Measurements from ENCODE around the gene PIGU.

The PIGU gene

DNA sequence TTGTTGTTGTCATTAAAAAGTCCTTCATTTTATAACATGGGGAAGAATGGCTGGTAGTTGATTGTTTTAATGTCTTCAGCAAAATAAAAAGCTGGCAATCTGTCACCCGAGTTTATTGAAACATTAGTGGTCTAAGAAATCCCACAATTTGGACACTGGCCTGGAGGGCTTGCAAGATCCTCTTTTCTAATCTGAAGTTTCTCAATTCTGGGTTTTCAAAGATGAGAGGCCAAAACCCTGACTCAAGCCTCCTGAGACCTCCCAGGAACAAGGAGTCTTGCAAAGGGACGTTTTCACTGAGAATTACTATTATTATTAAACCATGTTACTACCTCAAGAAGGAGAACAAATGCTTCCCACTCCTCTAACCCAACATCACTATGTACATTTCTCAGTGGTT is 98.9 kb downstream of the PIGU start:
- DNase-seq: no peak

DNA sequence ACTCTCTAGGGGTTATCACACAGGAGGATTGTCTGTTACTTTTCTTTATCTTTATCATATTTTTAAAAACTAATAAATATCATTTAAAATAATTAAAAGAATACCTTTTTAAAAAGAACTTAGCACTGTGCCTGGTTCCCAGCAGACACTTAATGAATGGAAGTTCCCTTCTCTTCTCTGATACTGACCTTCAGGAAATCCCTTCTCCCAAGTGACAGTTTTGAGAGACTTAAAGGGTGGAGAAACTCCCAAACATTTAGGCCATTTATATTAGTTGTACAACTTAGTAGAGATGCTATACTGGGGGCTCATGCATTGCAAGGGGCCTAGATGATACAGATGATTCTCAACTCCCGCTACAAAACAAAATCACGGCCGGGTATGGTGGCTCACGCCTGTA is 99.8 kb downstream of the PIGU start:
- DNase-seq: no peak

DNA sequence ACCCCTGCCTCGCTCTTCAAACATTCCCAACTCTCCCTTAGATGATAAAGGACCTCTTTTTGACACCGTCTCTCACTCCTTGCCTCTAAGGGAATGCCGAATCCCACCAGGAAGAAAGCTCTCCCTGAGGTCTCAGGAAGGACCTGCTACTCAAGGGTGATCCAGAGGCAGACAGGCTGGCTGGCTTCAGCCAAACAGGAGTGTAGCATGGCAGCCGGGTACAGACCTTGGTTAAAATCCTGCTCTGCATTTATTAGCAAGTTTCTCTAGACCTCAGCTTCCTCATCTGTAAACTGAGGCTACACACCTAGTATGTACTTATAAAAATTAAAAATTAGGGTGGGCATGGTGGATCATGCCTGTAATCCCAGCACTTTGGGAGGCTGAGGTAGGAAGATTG is 101.1 kb downstream of the PIGU start:
- DNase-seq: no peak

DNA sequence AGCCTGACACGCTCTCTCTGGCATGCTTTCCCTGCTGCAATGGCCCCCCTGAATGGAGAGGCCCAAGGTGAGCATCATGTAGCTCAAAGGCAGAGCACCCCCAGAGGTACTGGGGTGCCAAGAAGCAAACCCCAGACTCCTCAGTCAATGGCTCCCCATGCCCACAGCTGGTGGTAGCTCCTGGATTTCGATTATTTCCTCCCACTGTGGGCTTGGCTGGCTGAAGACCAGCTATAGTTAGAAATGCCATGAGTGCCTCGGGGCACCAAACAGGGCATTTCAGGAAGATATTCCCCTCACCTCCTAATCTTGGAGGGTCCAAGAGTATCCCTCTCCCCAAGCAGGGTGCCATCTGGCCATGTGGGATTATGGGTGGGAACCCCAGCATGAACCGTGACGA is 101.6 kb downstream of the PIGU start:
- no peak for DNase-seq

DNA sequence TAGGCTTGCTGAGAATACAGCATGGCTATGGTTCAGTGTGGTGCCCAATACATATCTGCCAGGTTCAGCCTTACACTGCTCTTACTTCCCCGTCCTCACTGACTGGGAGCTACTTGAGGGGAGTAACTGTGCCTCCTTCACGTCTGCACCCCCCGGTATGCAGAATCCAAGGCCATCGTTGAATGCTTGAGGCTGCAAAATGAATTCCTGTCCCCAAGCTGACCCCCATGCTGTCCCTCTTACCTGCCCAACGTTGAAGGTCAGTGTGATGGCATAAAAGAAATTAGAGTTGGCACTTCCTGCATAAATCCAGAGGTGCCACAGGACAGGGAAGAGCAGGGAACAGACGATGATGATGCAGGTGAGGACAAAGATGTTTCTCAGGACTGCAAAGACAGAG is 102.0 kb downstream of the PIGU start:
- DNase-seq: no peak

DNA sequence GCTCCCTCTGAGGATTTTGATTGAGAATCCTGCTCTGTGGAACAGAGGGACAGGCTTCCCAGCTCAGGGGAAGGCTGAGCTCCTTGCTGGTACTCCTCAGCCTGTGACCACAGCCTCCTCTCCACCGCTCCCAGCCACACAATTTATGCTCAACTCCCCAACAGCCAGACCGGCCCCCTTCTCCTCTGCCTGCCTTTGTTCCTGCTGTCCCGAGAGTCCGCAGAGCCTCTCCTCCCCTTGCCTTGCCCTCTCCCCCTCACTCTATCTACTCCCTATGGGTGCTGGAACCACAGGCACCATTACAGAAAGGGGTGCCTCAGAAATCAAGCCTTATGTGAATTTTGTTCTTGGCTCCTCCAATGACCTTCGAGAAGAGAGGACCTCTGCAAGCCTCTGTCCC is 102.5 kb downstream of the PIGU start:
- DNase-seq: no peak

DNA sequence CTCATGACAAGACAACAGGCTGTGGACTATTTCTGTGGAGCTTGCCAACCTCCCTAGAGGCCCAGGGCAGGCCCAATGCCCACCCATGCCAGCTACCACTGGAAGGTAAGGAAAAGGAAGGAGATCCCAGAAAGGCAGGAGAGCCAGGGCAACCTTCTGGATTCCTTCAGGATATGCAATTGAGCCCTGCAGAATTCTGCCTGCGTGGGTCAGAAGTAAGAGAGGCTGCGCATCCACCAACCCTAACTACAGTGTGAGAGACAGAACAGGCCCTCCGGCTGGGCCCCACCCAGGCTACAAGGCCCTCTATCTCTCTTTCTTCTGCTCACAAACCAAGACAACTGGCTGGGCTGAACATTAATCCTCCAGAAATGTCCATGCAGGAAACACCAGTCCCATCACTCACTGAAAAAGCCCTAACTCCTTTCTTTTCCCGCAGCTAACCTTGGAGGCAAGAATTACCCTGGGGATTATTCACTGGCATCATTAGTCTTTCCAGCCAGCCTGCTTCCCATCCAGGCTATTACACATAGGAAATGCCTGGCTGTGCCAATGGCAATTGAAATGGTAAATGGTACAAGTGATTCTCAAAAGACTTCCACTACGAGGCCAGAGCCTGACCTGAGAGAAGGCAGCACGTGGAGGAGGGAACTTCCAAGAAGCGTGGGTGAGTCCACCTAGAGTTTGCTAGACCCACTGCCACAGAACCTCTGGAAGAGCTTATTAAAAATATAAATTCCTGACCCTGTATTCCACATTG is 103.2 kb downstream of the PIGU start:
- DNase-seq: no peak

DNA sequence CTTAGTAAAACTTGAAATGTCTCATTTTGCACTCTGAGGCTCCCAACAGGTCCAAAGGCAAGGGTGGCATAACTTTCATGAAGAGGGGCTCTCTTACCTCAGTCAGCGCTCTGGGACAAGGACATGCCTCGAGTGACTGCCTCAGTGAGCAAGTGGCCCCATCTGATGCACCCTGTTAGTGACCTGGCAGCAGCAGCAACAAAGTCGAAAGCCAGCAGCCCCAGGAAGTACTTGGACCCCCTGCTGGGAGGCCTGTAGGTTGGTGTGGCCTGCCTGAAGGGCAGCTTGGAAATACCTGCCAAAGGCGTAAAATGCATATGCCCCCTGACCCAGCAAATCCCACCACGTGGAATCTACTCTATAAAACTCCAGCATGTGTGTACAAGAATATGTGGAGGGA is 105.1 kb downstream of the PIGU start:
- no peak for DNase-seq

DNA sequence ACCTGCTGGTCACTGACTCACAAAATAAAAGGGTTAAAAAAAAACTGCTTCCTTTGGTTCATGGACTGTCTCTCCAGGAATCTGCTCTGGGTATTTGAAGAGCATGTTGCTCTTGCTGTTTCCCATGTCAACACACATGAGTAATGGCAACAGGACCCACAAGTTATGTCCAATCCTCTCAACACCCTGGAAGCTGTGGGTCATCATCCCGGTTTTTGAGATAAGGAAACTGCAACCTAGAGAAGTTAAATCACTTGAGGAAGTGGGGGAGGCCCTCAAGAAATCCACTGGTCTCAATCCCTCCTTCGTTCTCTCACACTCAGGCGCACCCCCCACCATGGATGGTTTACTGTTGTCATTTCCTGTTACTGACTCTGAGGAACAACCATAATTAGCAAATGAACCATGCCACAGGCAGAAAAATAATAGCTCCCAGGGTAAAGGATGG is 106.0 kb downstream of the PIGU start:
- no peak for DNase-seq

DNA sequence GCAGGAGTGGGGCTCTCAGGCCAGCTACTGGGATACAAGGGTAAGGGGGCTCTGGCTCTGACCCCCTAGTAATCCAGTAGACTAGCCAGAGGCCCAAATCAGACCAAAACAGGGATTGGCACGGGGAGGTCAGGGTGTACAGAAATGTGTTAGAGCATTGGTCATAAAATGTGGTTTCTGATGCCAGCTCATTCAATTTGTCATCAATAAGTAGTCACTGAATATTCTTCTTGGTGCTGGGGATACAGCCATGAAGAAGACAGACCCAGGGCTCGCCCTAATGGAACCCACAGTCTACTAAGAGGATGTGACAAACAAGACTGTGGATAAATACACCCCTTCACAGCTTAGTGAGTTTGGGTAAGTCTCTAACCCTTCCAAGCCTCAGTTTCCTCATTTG is 107.3 kb downstream of the PIGU start:
- DNase-seq: no peak

DNA sequence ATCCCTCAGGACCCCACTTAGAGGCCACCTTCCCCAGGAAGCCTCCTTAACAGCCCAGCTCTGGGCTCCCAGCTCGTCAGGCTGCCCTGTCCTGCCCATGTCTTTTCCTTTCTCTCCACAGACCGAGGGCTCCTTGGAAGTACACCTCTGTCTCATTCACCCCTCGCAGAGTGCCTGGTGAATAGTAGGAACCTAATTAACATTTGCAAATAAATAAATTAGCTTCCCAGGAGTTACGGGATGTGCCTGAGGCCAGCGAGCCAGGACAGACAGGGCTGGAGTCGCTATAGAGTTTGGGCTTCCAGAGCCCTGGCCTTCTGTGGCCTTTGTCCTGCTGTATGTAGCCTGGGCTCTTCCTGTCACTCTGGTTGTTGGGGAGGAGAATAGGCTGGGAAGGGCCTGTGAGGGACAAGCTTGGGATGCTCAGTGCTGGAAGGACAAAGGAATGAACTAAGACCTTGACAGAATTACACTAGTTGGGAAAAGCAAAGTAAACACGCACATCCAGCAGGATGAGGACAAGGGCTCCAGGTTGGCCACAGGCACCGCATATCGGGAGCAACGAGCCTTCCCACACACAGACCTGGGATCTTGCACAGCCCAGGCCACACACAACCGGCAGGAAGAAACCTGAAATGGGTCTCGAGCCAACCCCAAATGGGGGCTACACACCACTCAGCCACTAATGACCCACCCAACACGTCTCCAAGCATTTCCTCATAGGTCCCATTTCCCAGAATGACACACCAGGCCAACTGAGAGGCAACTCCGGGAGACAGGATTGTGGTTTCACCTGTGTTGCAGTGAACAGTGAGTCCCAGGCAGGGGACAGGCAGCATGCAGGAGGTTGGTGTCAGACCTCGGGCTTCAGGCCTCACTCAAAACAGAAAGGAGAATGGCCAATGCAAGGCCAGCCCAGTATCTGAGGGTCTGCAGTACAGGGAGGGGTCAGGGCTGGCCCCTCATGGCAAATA is 108.7 kb downstream of the PIGU start:
- DNase-seq: no peak

DNA sequence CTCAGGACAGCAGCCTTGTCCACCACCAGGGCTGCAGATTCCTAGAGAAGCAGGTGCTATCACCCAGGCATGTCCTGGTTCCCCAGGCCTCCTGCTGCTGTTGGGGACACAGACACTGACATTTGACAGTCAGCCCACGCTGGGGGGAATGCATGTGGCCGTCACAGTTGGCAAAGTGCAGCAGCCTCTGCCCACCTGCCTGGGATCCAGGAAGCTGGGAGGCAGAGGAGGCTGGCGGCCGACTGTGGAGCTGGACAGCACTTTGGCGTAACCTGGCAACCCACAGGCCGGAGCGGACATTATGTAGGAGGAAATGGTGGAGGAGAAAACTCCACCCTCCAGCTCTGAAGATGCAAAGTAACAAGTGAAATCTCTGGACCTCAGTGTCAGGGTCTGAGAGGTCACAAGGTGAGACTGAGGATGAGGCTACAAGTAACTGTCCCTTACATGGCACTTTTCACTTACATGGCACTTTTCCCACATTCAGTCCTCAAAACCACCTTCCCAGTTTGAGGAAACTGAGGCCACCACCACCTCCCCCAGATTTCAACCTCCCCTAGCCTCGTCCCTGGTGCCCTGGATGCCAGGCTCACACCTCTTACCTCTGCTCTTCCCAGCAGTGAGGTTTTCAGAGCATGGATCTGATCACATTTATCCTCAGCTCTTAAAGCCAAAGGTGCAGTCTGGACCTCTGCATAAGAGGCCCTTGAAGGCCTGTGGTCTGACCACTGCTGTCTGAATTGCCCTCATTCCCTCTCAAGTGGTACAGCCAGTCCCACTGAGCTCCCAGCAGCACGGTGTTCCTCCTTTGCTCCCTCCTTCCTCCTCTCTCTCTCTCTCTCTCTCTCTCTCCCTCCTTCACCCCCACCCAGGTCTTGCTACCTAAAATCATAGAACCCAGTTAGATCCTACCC is 109.7 kb downstream of the PIGU start:
- no peak for DNase-seq

DNA sequence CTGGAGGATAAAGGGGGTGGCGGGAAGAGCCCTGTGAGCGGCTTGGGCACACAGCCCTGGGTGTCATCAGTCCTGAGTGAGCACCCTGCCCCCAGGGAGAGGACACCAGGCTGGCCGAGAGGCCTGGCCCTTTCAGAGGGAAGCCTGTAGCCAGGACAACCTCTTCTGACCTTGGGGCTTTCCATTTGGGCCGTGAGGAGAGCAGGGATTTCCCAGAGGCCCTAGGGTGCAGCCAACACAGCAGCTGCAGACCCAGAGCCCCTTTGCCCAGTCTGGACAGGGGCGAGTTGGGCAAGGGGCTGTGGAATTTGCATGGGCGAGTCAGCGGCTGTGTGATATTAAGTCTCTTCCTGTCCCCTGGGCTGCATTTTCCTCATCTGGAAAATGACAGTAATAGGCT is 112.1 kb downstream of the PIGU start:
- DNase-seq: no peak

DNA sequence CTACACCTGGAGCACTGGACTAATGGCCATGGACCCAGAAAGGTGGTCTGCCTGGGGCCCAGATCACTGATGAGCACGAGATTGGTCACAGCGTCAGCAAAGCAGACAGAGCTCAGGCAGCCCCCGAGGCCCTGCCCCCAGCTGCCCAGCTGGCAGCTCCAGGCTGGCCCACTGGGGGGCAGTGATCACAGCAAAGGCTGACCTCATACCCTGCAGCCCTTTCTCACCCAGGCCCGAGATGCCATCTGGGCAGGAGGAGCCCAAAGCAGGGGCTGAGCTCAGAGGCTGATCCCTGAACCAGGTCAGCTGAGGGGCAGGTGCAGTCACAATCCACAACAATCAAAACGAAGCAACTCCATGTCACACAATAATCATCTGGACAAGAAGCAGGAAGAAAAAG is 114.3 kb downstream of the PIGU start:
- DNase-seq: no peak

DNA sequence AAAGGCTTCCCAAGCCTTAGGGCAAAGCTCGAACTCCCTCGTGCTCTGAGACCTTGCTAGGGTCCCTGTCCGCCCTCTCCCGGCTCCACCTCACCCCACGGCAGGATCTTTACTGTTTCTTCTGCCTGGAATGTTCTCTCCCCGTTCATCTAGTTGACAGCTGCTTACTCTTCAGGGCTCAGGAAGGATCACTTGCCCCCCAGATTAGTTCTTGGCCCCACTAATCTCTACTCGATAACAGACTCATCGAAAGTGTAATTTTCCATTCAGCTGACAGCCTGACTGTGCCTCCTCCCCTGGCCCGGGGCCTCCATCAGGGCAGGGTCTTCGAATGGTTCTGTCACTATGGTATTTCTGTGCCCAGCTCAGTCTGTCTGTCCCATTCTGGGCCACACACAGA is 115.2 kb downstream of the PIGU start:
- DNase-seq: no peak

DNA sequence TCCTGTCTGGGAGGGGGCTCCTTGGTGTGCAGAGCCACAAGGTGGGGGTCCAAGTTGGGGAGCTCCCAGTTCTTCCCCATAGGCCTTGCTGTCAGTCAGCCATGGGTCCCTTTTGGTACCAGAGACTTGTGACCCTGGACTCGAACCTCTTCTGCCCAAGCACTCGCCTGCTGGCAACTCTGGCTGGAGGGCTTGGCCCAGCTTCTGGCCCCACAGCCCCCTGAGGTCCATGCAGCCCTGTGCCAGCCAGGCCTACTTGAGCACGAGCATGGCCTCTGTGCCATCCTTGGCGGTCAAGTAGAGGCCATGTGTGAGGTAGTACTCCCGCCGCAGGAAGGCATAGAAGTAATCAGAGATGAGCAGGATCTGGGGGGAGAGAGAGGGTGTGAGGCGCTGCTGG is 116.3 kb downstream of the PIGU start:
- DNase-seq: no peak

DNA sequence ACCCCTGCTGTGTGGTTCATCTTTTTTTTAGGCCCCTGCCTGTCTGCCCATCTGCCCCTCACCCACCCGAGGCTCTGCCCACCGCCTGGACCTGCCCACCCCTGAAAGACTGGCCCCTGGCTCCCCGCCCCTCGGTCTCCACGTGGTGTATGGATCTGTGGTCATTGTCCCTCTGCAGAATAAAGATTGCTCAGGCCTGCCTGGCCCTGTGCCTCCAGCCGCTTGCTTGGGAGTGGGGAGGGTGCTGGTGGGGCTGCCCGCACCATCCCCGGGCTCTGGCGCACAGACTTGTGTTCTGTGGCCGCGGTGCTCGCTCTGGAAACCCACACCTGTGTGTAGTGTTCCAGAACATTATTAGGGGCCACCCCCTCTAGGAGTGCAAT is 116.8 kb downstream of the PIGU start:
- no peak for DNase-seq

DNA sequence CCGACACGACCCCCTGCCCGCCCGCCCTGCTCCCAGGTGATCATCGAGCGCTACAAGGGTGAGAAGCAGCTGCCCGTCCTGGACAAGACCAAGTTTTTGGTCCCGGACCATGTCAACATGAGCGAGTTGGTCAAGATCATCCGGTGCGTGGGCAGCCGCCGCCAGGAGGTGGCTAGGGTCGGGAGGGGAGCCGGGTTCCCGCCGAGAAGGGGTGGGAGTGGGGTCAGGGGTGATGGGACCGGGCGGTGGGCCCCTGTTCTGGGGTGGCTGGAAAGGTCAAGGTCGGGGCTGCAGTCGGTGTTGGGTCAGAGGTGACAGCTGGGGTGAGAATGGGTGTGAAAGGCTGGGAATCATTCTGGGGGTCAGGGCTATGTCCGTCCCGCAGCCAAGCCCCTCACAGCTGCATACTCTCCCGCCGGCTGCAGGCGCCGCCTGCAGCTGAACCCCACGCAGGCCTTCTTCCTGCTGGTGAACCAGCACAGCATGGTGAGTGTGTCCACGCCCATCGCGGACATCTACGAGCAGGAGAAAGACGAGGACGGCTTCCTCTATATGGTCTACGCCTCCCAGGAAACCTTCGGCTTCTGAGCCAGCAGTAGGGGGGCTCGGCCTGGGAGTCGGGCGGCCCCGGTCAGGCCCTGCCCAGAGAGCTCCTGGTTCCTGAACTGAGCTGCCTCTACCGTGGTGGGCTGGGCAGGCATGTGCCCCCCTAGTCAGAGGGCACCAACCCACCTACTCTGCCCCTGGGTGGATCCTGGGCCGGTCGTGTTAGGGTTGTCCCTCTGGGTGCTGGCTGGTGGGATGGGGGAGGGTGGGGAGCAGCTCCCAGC is 117.4 kb downstream of the PIGU start:
- DNase-seq: no peak

DNA sequence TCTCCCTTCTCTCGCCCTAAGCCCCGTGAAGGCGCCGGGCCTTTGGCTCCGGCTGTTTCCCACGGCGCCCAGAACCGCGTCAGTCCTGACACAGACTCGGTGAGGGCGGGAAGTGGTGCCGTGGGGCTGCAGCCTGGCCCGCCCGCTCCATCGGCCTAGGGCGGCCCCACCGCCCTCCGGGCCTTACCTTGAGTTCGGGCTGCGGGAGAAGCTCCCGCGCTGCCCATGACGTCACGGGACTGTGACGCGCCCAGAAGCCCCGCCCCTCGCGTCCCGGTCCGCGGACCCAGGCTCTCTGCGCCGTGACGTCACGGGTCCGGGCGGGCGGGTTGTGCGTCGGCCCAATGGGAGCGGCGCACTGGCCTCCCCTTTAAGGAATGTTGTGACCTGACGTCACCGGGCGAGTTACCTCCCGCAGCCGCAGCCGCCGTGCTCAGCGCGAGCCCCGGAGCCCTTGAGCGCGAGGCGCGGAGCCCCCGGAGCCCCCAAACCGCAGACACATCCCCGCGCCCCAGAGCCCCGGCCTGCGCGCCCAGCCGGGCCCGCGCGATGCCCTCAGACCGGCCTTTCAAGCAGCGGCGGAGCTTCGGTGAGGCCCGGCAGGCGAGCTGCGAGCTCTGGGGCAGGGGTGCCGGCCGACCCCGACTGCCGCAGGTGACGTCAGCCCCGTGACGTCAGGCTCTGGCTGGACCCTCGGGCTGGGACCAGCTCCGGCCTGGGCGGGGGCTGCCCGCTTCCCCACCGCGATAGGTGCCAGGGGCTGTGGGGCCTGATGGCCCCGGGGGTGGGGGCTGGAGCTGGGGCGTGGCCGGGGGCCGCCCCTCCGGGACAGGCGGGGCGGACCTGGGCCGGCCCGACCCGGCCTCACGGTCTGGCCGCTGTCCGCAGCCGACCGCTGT is 118.3 kb downstream of the PIGU start, which contains the start of gene MAP1LC3A:
MAP1LC3A (plus strand) TSS at position 399 of the 899 bp plus-strand sequence; CDS start at position 550, 151 bp downstream.
- DNase-seq: no peak

DNA sequence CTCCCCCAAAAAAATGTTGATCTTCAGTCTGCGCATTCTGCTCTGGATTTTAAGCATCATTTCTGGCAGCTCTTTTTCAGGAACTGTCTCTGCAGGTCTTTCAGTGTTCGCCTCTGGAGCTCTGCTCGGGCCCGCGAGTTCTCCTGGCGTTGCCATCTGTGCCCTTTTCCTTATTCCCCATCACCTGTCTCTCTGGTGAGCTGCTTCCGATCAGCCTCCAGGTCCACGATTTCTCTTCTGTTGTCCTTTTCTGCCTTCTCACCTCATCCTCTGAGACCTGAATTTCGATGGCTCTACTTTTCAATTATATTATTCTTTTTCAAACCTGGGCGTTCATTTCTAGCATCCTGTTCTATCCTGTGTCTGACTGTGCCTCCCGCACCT is 119.0 kb downstream of the PIGU start:
- DNase-seq: no peak

DNA sequence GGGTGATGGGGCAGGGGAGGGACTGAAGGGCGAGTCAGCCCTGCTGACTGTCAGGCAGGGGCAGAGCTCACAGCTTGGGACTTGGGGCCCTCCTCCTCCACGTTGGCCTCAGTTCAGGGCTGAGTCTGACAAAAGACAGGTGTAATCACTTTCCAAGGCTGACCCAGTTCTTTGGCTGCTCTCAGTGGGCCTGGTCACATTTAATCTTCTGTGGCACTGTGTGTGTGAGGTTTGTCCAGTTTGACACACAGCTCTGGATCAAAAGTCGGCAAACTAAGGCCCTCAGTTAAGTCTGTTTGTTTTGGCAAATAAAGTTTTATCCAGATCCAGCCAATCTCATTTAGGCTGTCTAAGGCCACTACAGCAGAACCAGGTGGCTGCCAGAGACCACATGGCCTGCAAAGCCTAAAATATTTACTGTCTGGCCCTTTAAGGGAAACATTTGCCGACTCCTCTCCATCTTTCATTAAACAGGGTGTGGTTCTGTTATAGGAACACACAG is 123.5 kb downstream of the PIGU start:
- no peak for DNase-seq
